ENCODE measurements around the gene PARD6B. TPM values are rescaled to one million over a fixed set of nuclear protein-coding genes. Genes with fewer than 3 reads are reported as not detected.

The PARD6B gene
- total RNA-seq, 5 donors from 2014 or later (not counting 1 experiment from before 2014, with no cell fraction given) = 5.9 to 12.4 (median 9.4) TPM

DNA sequence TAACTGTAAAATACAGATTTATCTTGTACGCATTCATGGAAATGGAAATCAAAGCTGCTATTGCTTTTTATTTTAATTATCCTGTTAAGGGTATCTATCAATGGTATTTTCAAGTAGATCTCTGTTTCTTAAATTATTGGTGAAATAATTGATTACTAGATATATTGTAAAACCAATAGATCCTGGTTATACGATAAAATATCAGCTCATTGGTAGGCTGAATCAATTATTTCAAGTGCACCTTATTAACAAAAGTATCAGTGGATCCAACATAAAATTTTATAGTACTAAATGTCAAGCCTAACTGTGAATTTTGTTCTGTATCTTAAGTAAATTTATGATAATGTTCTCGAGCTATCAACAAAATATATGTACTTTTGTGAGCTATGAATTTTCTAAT is 21.8 kb downstream of the PARD6B start:
- peaks cover 7% of the 10 kb centered on the region for H3K36me3 Mint-ChIP-seq
- H3K4me3 ChIP-seq (ENCODE audit: control insufficient read depth in 1 of 2, extremely low read depth in 1 of 2, low read length in 1 of 2) = no peak overlapping the region
- H3K4me1 ChIP-seq (ENCODE audit: control insufficient read depth in 1 of 2, extremely low read depth in 1 of 2, insufficient read depth in 2 of 2, low read length in 2 of 2) = no peaks in the 10 kb centered on the region
- DNase-seq (no peak), ATAC-seq (replicated peaks in 1 of 4) (no peak)
- H3K9me3 ChIP-seq = no peaks in the 10 kb centered on the region
- H3K4me1 Mint-ChIP-seq = peaks cover 0 to under 1% (median 0%) of the 10 kb centered on the region in 3 donors
- H3K27me3 Mint-ChIP-seq = no peaks in the 10 kb centered on the region
- ChIA-PET CTCF (interaction anchor here (0.5 to 1.2 kb wide), 3 partner anchors 13 to 177 kb away, joined by 3 to 6 read pairs (median 3); no protein-coding TSS in a partner anchor), POLR2A (interaction anchor here in 1 of 2 donors (0.6 kb wide), 1 partner anchor 599 kb away, joined by 3 read pairs; no protein-coding TSS in a partner anchor)
- no peak overlapping the region for H3K27ac ChIP-seq (ENCODE audit: low read length)
- no peak overlapping the region for H3K4me3 Mint-ChIP-seq
- no peak overlapping the region for H3K27ac Mint-ChIP-seq
- peaks cover 3 to 10% of the 10 kb centered on the region in 2 donors for H3K36me3 ChIP-seq (ENCODE audit: control insufficient read depth in 2 of 2, extremely low read depth in 1 of 2, insufficient read depth in 1 of 2, low read length in 1 of 2)
- H3K9me3 Mint-ChIP-seq = no peaks in the 10 kb centered on the region
- no CpG with 5 or more reads among the region's 3 CpGs for WGBS (ENCODE audit: insufficient coverage)
- H3K27me3 ChIP-seq (replicated peaks in 1 of 2; ENCODE audit: control insufficient read depth in 2 of 2, extremely low read depth in 1 of 2, insufficient read depth in 2 of 2, low read length in 1 of 2) = no peaks in the 10 kb centered on the region

DNA sequence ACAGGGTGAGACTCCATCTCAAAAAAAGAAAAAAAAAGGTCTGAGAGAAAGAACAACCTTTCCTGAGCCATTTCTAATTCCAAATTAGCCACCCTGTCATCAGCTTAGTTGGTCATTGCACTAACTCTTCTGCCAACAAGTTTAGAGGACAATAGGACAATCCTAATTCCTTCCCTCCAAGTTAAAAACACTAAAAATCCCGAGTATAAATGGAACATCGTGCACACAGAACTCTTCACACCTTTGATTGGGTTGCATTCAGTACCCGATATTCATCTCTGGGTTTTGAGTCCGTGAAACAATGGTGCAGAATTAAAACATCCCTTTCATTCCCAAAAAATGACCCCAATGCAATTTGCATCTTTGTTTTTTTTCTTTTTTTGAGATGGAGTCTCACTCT is 23.0 kb downstream of the PARD6B start:
- ATAC-seq (replicated peaks in 1 of 4) = no peak
- H3K27ac Mint-ChIP-seq = no peak overlapping the region
- CTCF ChIA-PET = interaction anchor here in 1 of 2 donors (0.6 kb wide), 1 partner anchor 22 kb away, joined by 3 read pairs; no protein-coding TSS in a partner anchor

GRCh38 chr20:50756447-50756846 is 25.1 kb downstream of the PARD6B start:
- WGBS (ENCODE audit: insufficient coverage) = no CpG with 5 or more reads among the region's 2 CpGs
- DNase-seq (no peak), ATAC-seq (replicated peaks in 1 of 4) (no peak)
- Mint-ChIP-seq H3K4me1 (no peaks in the 10 kb centered on the region), H3K9me3 (no peaks in the 10 kb centered on the region), H3K4me3 (no peak overlapping the region), H3K27me3 (no peaks in the 10 kb centered on the region), H3K27ac (no peak overlapping the region), H3K36me3 (peaks cover 2% of the 10 kb centered on the region)
- Histone ChIP-seq H3K27ac (ENCODE audit: low read length) (no peak overlapping the region), H3K27me3 (replicated peaks in 1 of 2; ENCODE audit: control insufficient read depth in 2 of 2, extremely low read depth in 1 of 2, insufficient read depth in 2 of 2, low read length in 1 of 2) (no peaks in the 10 kb centered on the region), H3K4me3 (ENCODE audit: control insufficient read depth in 1 of 2, extremely low read depth in 1 of 2, low read length in 1 of 2) (no peak overlapping the region), H3K4me1 (ENCODE audit: control insufficient read depth in 1 of 2, extremely low read depth in 1 of 2, insufficient read depth in 2 of 2, low read length in 2 of 2) (no peaks in the 10 kb centered on the region), H3K9me3 (no peaks in the 10 kb centered on the region), H3K36me3 (ENCODE audit: control insufficient read depth in 2 of 2, extremely low read depth in 1 of 2, insufficient read depth in 1 of 2, low read length in 1 of 2) (no peaks in the 10 kb centered on the region)
- POLR2A ChIA-PET = interaction anchor here (0.6 kb wide), 2 partner anchors 56 to 143 kb away, joined by 3 to 4 read pairs; no protein-coding TSS in a partner anchor
- CTCF ChIA-PET = interaction anchor here in 1 of 2 donors (0.6 kb wide), 1 partner anchor 16 kb away, joined by 4 read pairs; no protein-coding TSS in a partner anchor

More for the DNA sequence above, 23.0 kb downstream of the PARD6B start:
- no peaks in the 10 kb centered on the region for H3K9me3 Mint-ChIP-seq
- POLR2A ChIA-PET = no interaction called here
- DNase-seq = no peak
- H3K4me1 Mint-ChIP-seq = no peaks in the 10 kb centered on the region
- Histone ChIP-seq H3K9me3 (no peaks in the 10 kb centered on the region), H3K4me1 (ENCODE audit: control insufficient read depth in 1 of 2, extremely low read depth in 1 of 2, insufficient read depth in 2 of 2, low read length in 2 of 2) (no peaks in the 10 kb centered on the region), H3K27ac (ENCODE audit: low read length) (no peak overlapping the region), H3K36me3 (ENCODE audit: control insufficient read depth in 2 of 2, extremely low read depth in 1 of 2, insufficient read depth in 1 of 2, low read length in 1 of 2) (peaks cover 3 to 5% of the 10 kb centered on the region in 2 donors), H3K4me3 (ENCODE audit: control insufficient read depth in 1 of 2, extremely low read depth in 1 of 2, low read length in 1 of 2) (no peak overlapping the region), H3K27me3 (replicated peaks in 1 of 2; ENCODE audit: control insufficient read depth in 2 of 2, extremely low read depth in 1 of 2, insufficient read depth in 2 of 2, low read length in 1 of 2) (no peaks in the 10 kb centered on the region)
- WGBS (ENCODE audit: insufficient coverage) = 100% methylated on average over 1 of the region's 4 CpGs
- no peak overlapping the region for H3K4me3 Mint-ChIP-seq
- peaks cover 7% of the 10 kb centered on the region for H3K36me3 Mint-ChIP-seq
- no peaks in the 10 kb centered on the region for H3K27me3 Mint-ChIP-seq

- ATAC-seq (replicated peaks in 1 of 4) (no peak), DNase-seq (no peak)
- no peaks in the 10 kb centered on the region for H3K9me3 Mint-ChIP-seq
- ChIA-PET POLR2A (no interaction called here), CTCF (no interaction called here)
- no peak overlapping the region for H3K27ac Mint-ChIP-seq
- WGBS (ENCODE audit: insufficient coverage) = 90% methylated on average over 2 of the region's 5 CpGs
- H3K4me1 ChIP-seq (ENCODE audit: control insufficient read depth in 1 of 2, extremely low read depth in 1 of 2, insufficient read depth in 2 of 2, low read length in 2 of 2) = no peaks in the 10 kb centered on the region
- H3K4me3 Mint-ChIP-seq = no peak overlapping the region
- no peaks in the 10 kb centered on the region for H3K36me3 ChIP-seq (ENCODE audit: control insufficient read depth in 2 of 2, extremely low read depth in 1 of 2, insufficient read depth in 1 of 2, low read length in 1 of 2)
- no peak overlapping the region for H3K4me3 ChIP-seq (ENCODE audit: control insufficient read depth in 1 of 2, extremely low read depth in 1 of 2, low read length in 1 of 2)
- H3K4me1 Mint-ChIP-seq = no peaks in the 10 kb centered on the region
- no peak overlapping the region for H3K27ac ChIP-seq (ENCODE audit: low read length)
- H3K36me3 Mint-ChIP-seq = no peaks in the 10 kb centered on the region
- H3K27me3 ChIP-seq (replicated peaks in 1 of 2; ENCODE audit: control insufficient read depth in 2 of 2, extremely low read depth in 1 of 2, insufficient read depth in 2 of 2, low read length in 1 of 2) = peaks cover 0 to 6% of the 10 kb centered on the region in 2 experiments
- no peaks in the 10 kb centered on the region for H3K27me3 Mint-ChIP-seq
- no peaks in the 10 kb centered on the region for H3K9me3 ChIP-seq
These were observed 27.1 kb downstream of the PARD6B start for GRCh38 chr20:50758469-50758868.

- Histone ChIP-seq H3K36me3 (ENCODE audit: control insufficient read depth in 2 of 2, extremely low read depth in 1 of 2, insufficient read depth in 1 of 2, low read length in 1 of 2) (no peaks in the 10 kb centered on the region), H3K4me1 (ENCODE audit: control insufficient read depth in 1 of 2, extremely low read depth in 1 of 2, insufficient read depth in 2 of 2, low read length in 2 of 2) (no peaks in the 10 kb centered on the region), H3K9me3 (no peaks in the 10 kb centered on the region), H3K4me3 (ENCODE audit: control insufficient read depth in 1 of 2, extremely low read depth in 1 of 2, low read length in 1 of 2) (no peak overlapping the region), H3K27ac (ENCODE audit: low read length) (no peak overlapping the region), H3K27me3 (replicated peaks in 1 of 2; ENCODE audit: control insufficient read depth in 2 of 2, extremely low read depth in 1 of 2, insufficient read depth in 2 of 2, low read length in 1 of 2) (peaks cover 0 to 10% of the 10 kb centered on the region in 2 experiments)
- H3K27ac Mint-ChIP-seq = no peak overlapping the region
- H3K27me3 Mint-ChIP-seq = no peaks in the 10 kb centered on the region
- no CpG with 5 or more reads among the region's 3 CpGs for WGBS (ENCODE audit: insufficient coverage)
- H3K36me3 Mint-ChIP-seq = no peaks in the 10 kb centered on the region
- ChIA-PET POLR2A (interaction anchor here in 1 of 2 donors (0.6 kb wide), 1 partner anchor 941 kb away, joined by 6 read pairs; no protein-coding TSS in a partner anchor), CTCF (no interaction called here)
- no peak overlapping the region for H3K4me3 Mint-ChIP-seq
- no peaks in the 10 kb centered on the region for H3K4me1 Mint-ChIP-seq
- no peaks in the 10 kb centered on the region for H3K9me3 Mint-ChIP-seq
- DNase-seq (no peak), ATAC-seq (replicated peaks in 1 of 4) (no peak)
These were observed 27.6 kb downstream of the PARD6B start for GRCh38 chr20:50758992-50759391.

DNA sequence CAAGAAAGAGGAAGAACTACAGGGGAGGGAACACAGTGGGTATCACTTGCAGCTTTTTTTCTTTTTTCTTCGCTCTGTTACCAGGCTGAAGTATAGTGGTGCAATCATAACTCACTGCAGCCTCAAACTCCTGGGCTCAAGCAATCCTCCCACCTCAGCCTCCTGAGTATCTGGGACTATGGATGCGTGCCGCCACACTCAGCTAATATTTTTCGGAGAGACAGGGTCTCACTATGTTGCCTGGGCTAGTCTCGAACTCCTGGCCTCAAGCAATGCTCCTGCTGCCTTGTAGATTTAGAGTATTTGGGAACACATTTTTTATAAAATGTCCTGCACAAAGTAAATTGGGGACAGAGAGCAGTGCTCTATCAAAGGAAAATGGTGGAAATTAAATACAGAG is 28.3 kb downstream of the PARD6B start:
- Histone ChIP-seq H3K27ac (ENCODE audit: low read length) (no peak overlapping the region), H3K4me3 (ENCODE audit: control insufficient read depth in 1 of 2, extremely low read depth in 1 of 2, low read length in 1 of 2) (no peak overlapping the region), H3K27me3 (replicated peaks in 1 of 2; ENCODE audit: control insufficient read depth in 2 of 2, extremely low read depth in 1 of 2, insufficient read depth in 2 of 2, low read length in 1 of 2) (peaks cover 0 to 11% of the 10 kb centered on the region in 2 experiments), H3K36me3 (ENCODE audit: control insufficient read depth in 2 of 2, extremely low read depth in 1 of 2, insufficient read depth in 1 of 2, low read length in 1 of 2) (no peaks in the 10 kb centered on the region), H3K4me1 (ENCODE audit: control insufficient read depth in 1 of 2, extremely low read depth in 1 of 2, insufficient read depth in 2 of 2, low read length in 2 of 2) (no peaks in the 10 kb centered on the region), H3K9me3 (no peaks in the 10 kb centered on the region)
- ATAC-seq (replicated peaks in 1 of 4) = no peak
- Mint-ChIP-seq H3K27ac (no peak overlapping the region), H3K4me1 (no peaks in the 10 kb centered on the region), H3K9me3 (no peaks in the 10 kb centered on the region), H3K4me3 (no peak overlapping the region), H3K36me3 (no peaks in the 10 kb centered on the region), H3K27me3 (no peaks in the 10 kb centered on the region)
- ChIA-PET CTCF (no interaction called here), POLR2A (interaction anchor here in 1 of 2 donors (0.6 kb wide), 1 partner anchor 942 kb away, joined by 6 read pairs; no protein-coding TSS in a partner anchor)
- DNase-seq = no peak
- WGBS (ENCODE audit: insufficient coverage) = 100% methylated on average over 4 of the region's 5 CpGs

All from T-cell (primary cell).